AG20443 (cell line): ENCODE data around the gene ZC3H12A.
A peak's percentile ranks its signal among the peaks of the same experiment; 100 is the strongest.

Experiments
- DNase-seq: peaks from one replicate; pipeline ENCODE4 v3.0.0; 2012; ENCODE audit warnings: low spot score, mixed read lengths

ZC3H12A gene

GRCh38 chr1:37474046-37474696 lies at the start of gene ZC3H12A:
ZC3H12A (plus strand) TSS chr1:37474580; CDS start chr1:37475497, 917 bp downstream.
- peak; percentile 99 for DNase-seq

GRCh38 chr1:37425221-37425620 lies 49.2 kb upstream of the ZC3H12A start:
- DNase-seq: no peak

DNA sequence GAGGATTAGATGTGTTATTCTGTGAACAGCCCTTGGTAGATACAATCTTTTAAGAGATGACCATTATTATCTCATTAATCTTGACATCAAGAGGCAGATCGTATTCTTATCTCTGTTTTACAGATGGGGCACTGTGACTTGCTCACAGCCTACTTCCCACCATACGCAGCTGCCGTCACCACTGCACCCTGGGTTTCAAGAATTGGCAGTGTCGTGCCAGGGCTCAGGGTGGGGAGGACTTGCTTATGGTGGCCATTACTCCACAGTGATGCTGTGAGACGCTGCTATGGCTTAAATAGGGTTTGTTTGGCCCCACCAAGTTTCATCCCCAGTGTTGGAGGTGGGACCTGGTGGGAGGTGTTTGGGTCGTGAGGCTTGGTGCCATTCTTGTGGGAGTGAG lies 45.4 kb upstream of the ZC3H12A start:
- DNase-seq: no peak

DNA sequence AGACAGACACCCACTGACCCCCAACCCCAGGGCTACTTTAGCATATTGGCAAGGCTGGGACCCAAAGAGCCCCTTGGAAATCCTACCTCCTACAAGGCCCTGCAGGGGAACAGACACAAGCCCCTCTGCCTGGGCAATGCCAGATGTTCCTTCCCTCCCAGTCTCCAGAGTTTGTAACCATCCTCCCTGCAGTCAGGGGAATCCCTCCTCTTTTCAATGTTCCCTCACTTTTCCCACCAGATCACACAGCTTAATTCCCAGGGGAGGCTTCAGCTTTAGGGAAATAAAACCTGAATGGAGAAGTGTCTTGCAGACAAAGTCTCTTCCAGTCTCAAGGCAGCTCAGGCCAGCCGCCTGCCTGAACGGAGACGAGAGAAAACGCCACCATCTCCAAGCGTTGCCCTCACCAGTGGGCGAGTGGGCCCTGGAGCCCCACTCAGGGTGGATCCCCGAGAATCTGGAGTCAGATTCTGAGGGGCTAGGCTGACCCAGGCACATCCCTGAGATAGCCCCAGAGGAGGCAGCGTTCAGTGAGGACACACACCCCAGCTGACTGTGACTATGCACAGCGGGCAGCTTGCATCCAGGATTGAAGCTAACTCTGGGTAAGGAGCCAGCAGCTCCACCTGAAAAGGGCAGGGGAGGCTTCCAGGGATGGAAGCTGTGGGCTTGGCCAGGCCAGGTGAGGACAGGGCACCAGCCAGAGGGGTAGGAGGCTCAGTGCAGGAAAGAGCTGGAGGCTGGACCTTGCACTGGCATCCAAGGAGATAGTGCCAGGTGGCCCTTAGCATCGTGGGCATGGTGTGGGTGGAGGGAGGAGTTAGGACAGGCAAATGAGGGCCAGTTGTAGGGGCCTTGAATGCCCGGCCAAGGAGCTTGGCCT lies 44.0 kb upstream of the ZC3H12A start:
- DNase-seq: no peak

GRCh38 chr1:37432716-37433115 lies 41.7 kb upstream of the ZC3H12A start:
- no peak for DNase-seq

- DNase-seq: no peak
Observed at GRCh38 chr1:37433171-37433570, 41.2 kb upstream of the ZC3H12A start.

DNA sequence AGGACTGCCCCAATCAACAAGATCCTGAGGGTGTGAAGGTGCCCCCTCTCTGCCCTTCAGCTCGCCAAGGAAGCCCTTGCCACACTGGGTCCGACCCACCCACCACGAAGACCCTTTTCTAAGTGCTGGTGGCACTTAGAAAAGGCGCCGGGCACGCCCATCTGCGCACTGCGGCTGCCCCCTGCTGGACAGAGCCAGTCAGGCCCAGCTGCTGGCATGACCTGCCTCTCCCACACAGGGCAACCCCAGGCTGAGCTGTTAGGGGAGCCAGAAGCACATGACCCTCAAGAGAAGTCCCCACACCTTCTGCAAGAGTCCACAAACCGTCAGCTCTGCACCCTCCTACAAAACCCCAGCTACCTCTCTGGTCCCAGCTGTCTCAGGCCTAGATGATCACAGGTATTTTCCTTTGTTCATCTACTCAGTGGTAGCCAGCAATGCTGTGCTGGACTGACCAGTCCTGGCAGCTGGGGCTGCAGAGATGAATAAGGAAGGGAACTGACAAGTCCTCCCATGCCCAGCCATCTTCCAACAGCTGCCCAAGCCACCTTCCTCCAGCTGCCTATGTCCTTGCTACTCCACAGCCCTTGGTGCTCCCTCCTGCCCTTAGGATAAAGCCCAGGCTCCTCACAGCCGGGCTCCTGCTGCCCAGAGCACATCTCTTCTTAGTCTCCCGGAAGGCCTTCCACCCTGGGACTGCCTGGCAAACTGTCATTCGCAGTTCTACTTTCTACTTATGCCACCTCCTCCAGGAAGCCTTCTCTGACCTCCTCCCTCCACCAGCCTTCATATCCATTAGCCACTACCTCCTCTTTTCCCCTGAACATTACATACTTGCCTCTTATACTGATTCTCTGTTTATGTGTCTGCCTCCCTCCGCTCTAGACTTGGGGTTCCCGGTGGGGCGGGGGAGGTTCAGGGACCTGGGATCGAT lies 39.8 kb upstream of the ZC3H12A start:
- DNase-seq: peak; percentile 93

DNA sequence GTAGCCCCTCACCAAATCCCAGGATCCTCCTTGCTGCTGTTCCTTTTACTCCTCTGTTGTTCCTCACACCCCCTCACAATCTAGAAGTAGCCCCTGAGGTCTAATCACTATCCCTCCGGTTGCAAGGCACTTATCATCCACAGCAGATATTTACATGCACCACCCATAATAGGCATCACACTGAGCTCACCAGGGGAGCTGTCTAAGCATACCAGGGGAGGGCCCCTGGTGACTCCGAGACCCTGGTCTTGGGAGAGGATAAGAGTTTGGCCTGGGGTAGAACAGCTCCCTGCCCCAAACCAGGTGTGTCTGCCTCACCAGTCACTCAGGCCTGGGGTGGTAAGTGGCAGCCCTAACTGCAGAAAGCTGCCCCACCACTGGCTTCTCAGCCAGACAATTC lies 37.3 kb upstream of the ZC3H12A start:
- DNase-seq: no peak

DNA sequence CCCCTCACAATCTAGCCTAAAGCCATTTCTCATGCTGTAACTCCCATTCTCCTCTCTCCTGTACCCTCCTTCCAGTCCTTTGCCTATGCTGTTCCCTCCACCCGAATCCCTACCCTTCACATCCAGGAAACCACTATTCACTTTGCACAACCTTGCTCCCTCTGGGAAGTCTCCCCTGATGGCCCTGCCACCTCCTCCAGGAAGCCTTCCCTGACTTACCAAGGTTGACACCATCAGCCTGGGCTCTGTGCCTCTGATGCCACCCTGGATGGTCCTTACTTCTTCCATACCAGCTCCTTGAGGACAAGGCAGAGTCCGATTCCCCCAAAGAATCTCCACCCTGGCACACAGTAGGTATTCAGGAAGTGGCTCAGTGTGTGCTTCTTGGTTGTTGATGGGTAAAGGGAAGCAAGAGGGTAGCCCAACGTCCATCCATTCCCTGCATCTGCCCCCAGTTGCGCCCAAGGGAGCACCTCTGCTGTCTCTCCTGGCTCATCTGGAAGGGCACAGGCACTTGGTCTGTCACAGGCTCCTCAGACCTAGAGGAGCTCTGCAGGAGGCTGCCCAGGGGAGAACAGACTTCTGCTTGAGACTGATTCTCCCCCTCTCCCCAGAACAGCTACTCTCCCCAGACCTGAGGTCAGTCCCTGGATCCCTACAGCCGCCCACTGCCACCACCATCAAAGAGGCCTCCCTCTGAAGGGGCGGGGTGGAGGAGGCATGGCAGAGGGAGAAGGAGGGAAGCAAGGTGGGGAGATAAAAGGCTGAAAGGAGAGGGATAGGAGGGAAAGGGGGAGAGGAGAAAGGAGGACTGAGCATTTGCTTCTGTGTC lies 36.1 kb upstream of the ZC3H12A start:
- no peak for DNase-seq

GRCh38 chr1:37438869-37439343 lies 35.5 kb upstream of the ZC3H12A start:
- DNase-seq: no peak

DNA sequence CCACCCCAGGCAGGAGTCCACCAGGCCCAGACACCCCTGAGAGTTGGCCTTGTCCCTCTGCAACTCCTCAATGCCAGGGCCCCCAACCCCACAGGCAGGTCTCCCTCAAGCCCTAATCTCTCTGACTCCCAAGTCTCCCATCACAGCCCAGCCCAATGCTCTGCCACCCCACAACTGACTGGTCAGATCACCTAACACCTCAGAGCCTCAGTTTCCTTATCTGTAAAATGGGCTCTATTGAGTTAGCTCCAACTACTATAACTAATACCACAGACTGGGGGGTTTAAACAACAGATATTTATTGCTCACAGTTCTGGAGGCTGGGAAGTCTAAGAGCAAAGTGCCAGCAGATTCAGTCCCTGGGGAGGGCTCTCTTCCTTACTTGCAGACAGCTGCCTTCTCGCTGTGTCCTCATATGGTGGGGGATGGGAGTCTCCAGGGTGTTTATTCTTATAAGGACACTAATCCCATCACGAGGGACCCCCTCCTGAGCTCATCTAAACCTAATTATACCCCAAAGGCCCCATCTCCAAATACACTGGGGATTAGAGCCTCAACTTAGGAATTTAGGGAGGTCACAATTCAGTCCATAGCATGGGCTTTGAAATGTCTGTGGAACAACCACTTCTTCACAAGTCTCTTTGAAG lies 34.9 kb upstream of the ZC3H12A start:
- no peak for DNase-seq

DNA sequence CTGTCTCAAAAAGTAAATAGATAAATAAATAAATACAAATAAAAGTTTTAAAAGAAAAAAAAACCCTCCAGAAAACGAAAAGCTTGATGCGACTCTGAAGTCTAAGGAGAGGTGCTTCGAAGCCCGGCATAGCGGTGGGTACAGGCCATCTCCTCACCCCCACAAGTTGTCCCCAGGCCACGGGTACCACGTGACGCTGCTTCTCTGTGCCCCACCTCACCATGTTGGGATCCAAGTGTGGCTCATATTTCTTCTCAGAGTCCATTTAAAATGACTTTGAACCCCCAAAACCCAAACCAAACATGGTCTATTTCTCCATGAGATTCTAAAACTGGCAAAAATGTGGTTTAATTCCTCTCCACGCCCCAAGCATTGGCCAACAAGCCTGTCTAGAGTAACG lies 32.9 kb upstream of the ZC3H12A start:
- DNase-seq: no peak

GRCh38 chr1:37442139-37442538 lies 32.2 kb upstream of the ZC3H12A start:
- DNase-seq: no peak

GRCh38 chr1:37442644-37443043 lies 31.7 kb upstream of the ZC3H12A start:
- no peak for DNase-seq

GRCh38 chr1:37446874-37447273 lies 27.5 kb upstream of the ZC3H12A start:
- DNase-seq: no peak

- no peak for DNase-seq
Observed at GRCh38 chr1:37448185-37448584, 26.2 kb upstream of the ZC3H12A start.

- DNase-seq: peak; percentile 53
Observed at GRCh38 chr1:37448691-37449417, 25.5 kb upstream of the ZC3H12A start.

- no peak for DNase-seq
Observed at GRCh38 chr1:37449936-37450335, 24.4 kb upstream of the ZC3H12A start.

DNA sequence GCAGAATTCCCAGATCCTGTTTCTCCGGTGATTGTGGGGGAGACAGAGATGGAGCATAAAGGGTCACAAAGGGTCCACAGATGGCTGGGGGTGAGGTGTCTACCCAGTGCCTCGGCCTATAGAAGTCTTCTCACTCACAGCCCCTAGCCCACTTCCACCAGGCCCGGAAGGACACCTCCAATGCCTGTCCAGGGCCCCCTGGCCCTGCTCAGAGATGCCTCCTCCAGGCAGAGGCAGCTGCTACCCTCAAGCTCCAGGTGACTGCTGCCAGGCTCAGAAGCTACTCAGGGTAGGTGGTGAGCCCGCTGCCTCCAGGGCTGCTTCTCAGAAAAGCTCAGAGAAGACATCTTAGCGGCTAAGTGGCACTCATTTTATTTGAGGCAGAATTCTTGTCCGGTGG lies 22.0 kb upstream of the ZC3H12A start:
- no peak for DNase-seq

DNA sequence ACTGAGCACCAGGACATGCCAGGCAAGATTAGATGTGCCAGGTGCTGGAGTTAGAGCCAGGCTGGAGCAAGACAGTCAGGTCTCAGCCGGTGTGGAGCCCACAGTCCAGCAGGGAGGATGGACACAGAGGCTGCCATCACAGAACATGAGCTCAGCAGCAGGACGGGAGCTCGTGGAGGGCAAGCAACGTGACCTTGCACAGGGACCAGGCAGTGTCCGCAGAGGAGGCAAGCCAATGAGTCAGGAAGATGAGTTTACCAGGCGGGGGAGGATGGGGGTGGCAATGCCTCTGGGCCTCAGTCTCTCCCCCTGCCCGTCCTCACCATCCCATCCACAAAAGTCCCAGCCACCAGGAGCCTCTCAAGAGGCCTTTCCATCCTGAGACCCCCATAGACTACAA lies 20.7 kb upstream of the ZC3H12A start:
- no peak for DNase-seq
